HepG2 (cell line): ENCODE measurements around the gene GJD3. TPM values are rescaled to one million over a fixed set of nuclear protein-coding genes. Genes with fewer than 3 reads are reported as not detected.

ENCODE experiments used
- ARID3A ChIP-seq: IDR thresholded peaks from 2 replicates; pipeline ENCODE4 v1.6.1; 2012; ENCODE audit warnings: low read depth, low read length, improper control_type of control experiment
- CBX1 ChIP-seq: IDR thresholded peaks from one replicate; pipeline ENCODE4 v1.6.1; 2016; ENCODE audit warnings: antibody characterized with exemption, low read depth
- ISL2 ChIP-seq: sonication (generic); formaldehyde crosslinking; IDR thresholded peaks from 2 replicates; pipeline ENCODE4 v1.5.0; 2020; ENCODE audit warnings: missing genetic modification reagents
- KDM5A ChIP-seq: fragments of 200-600 bp; sonication (generic); IDR thresholded peaks from 2 replicates; pipeline ENCODE4 v1.7.0; 2018; ENCODE audit warnings: antibody characterized with exemption, mild to moderate bottlenecking, low read length, borderline replicate concordance
- PAWR ChIP-seq: sonication (generic); formaldehyde crosslinking; IDR thresholded peaks from 2 replicates; pipeline ENCODE4 v1.4.0; 2020; ENCODE audit warnings: missing genetic modification reagents, mild to moderate bottlenecking, borderline replicate concordance
- PHB2 ChIP-seq: fragments of 450-650 bp; IDR thresholded peaks from 2 replicates; pipeline ENCODE4 v1.6.1; 2018; ENCODE audit not compliant: partially characterized antibody
- RAD51 ChIP-seq: fragments of 450-650 bp; IDR thresholded peaks from 2 replicates; pipeline ENCODE4 v1.6.1; 2016; ENCODE audit warnings: borderline replicate concordance
- YEATS2 ChIP-seq: sonication (generic); formaldehyde crosslinking; IDR thresholded peaks from 2 replicates; pipeline ENCODE4 v1.4.0; 2020; ENCODE audit warnings: missing genetic modification reagents, borderline replicate concordance
- ZNF383 ChIP-seq: sonication (generic); formaldehyde crosslinking; IDR thresholded peaks from 2 replicates; pipeline ENCODE4 v1.4.0; 2020; ENCODE audit warnings: missing genetic modification reagents, mild to moderate bottlenecking, borderline replicate concordance
- ZNF451 ChIP-seq: sonication (generic); formaldehyde crosslinking; IDR thresholded peaks from 2 replicates; pipeline ENCODE4 v1.5.0; 2020; ENCODE audit warnings: mild to moderate bottlenecking, missing genetic modification reagents
- ZNF496 ChIP-seq: sonication (generic); formaldehyde crosslinking; IDR thresholded peaks from 2 replicates; pipeline ENCODE4 v1.8.1; 2023; ENCODE audit warnings: mild to moderate bottlenecking, moderate library complexity, missing genetic modification reagents; ENCODE audit not compliant: insufficient replicate concordance
- ZNF550 ChIP-seq: sonication (generic); formaldehyde crosslinking; IDR thresholded peaks from 2 replicates; pipeline ENCODE4 v1.4.0; 2020; ENCODE audit warnings: mild to moderate bottlenecking, missing genetic modification reagents, borderline replicate concordance
- ZNF556 ChIP-seq: sonication (generic); formaldehyde crosslinking; IDR thresholded peaks from 2 replicates; pipeline ENCODE4 v1.4.0; 2020; ENCODE audit warnings: mild to moderate bottlenecking, missing genetic modification reagents, borderline replicate concordance
- ZNF720 ChIP-seq: sonication (generic); formaldehyde crosslinking; IDR thresholded peaks from 2 replicates; pipeline ENCODE4 v1.4.0; 2020; ENCODE audit warnings: missing genetic modification reagents
- ZNF775 ChIP-seq: sonication (generic); formaldehyde crosslinking; IDR thresholded peaks from 2 replicates; pipeline ENCODE4 v1.4.0; 2020; ENCODE audit warnings: missing genetic modification reagents, mild to moderate bottlenecking, moderate library complexity, borderline replicate concordance
- polyA plus RNA-seq, 8 experiments: library from polyadenylated mRNA; depleted of rRNA in 3 of 8; stranded (reverse) in 7 of 8; unstranded in 1 of 8; fragments of >200 nt; fragmentation: Illumina TruSeq in 4 of 8; extraction: Trizol in 4 of 8; gene quantifications; 2 replicates each; pipeline versions ENCODE4 v1.2.1 to v1.2.3, GENCODE V29; 2011 to 2016; ENCODE audit warnings: low read depth in 4 of 8, missing spikeins in 1 of 8, mixed read lengths in 1 of 8; ENCODE audit not compliant: insufficient read depth in 1 of 8
- total RNA-seq, 5 experiments: library from RNA; depleted of rRNA; stranded (reverse); fragments of >200 nt; fragmentation: Illumina TruSeq; extraction: Trizol; gene quantifications; 2 replicates each; pipeline ENCODE4 v1.2.3, GENCODE V29; 2016; ENCODE audit warnings: low read depth in 1 of 5
- TF ChIP-seq, protein P1 (sequence below): sonication (generic); formaldehyde crosslinking; IDR thresholded peaks from 2 replicates; pipeline ENCODE4 v1.5.1; 2020; ENCODE audit warnings: missing genetic modification reagents, mild to moderate bottlenecking, borderline replicate concordance
- TF ChIP-seq, protein P2 (sequence below): sonication (generic); formaldehyde crosslinking; IDR thresholded peaks from 2 replicates; pipeline ENCODE4 v1.5.0; 2020; ENCODE audit warnings: mild to moderate bottlenecking, missing genetic modification reagents, moderate library complexity
- TF ChIP-seq, protein P3 (sequence below): sonication (generic); formaldehyde crosslinking; conservative IDR thresholded peaks from 2 replicates; pipeline ENCODE4 v1.8.0; 2022; ENCODE audit warnings: low read depth, missing genetic modification reagents
- TF ChIP-seq, protein P4 (sequence below): IDR thresholded peaks from 2 replicates; pipeline ENCODE4 v1.6.1; 2016
- TF ChIP-seq, protein P5 (sequence below): sonication (generic); formaldehyde crosslinking; conservative IDR thresholded peaks from 2 replicates; pipeline ENCODE4 v1.8.0; 2022; ENCODE audit warnings: missing genetic modification reagents

GJD3 gene
- total and polyA plus RNA-seq, 2 of the 13 experiments (the other 11 are each of a cell fraction or from before 2014, with no cell fraction given), result not detected

- TF ChIP-seq, protein P1, sequence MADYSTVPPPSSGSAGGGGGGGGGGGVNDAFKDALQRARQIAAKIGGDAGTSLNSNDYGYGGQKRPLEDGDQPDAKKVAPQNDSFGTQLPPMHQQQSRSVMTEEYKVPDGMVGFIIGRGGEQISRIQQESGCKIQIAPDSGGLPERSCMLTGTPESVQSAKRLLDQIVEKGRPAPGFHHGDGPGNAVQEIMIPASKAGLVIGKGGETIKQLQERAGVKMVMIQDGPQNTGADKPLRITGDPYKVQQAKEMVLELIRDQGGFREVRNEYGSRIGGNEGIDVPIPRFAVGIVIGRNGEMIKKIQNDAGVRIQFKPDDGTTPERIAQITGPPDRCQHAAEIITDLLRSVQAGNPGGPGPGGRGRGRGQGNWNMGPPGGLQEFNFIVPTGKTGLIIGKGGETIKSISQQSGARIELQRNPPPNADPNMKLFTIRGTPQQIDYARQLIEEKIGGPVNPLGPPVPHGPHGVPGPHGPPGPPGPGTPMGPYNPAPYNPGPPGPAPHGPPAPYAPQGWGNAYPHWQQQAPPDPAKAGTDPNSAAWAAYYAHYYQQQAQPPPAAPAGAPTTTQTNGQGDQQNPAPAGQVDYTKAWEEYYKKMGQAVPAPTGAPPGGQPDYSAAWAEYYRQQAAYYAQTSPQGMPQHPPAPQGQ (CRISPR knock-in tag), result no peak
- TF ChIP-seq, protein P2, sequence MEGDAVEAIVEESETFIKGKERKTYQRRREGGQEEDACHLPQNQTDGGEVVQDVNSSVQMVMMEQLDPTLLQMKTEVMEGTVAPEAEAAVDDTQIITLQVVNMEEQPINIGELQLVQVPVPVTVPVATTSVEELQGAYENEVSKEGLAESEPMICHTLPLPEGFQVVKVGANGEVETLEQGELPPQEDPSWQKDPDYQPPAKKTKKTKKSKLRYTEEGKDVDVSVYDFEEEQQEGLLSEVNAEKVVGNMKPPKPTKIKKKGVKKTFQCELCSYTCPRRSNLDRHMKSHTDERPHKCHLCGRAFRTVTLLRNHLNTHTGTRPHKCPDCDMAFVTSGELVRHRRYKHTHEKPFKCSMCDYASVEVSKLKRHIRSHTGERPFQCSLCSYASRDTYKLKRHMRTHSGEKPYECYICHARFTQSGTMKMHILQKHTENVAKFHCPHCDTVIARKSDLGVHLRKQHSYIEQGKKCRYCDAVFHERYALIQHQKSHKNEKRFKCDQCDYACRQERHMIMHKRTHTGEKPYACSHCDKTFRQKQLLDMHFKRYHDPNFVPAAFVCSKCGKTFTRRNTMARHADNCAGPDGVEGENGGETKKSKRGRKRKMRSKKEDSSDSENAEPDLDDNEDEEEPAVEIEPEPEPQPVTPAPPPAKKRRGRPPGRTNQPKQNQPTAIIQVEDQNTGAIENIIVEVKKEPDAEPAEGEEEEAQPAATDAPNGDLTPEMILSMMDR (CRISPR knock-in tag), result no peak
- TF ChIP-seq RAD51 (no peak), ZNF496 (no peak), ZNF775 (CRISPR knock-in tag) (no peak), YEATS2 (CRISPR knock-in tag) (no peak), ARID3A (no peak), ZNF556 (CRISPR knock-in tag) (no peak), PAWR (CRISPR knock-in tag) (0 out of 2 replicates have a peak, but pooled peaks have one; percentile 16), KDM5A (no peak), CBX1 (no peak), ZNF550 (CRISPR knock-in tag) (0 out of 2 replicates have a peak, but pooled peaks have one; percentile 16), ZNF383 (CRISPR knock-in tag) (no peak), ZNF451 (CRISPR knock-in tag) (no peak), PHB2 (no peak), ZNF720 (CRISPR knock-in tag) (no peak), ISL2 (no peak; the same call in 1 of the 2 replicates)
- TF ChIP-seq, protein P3, sequence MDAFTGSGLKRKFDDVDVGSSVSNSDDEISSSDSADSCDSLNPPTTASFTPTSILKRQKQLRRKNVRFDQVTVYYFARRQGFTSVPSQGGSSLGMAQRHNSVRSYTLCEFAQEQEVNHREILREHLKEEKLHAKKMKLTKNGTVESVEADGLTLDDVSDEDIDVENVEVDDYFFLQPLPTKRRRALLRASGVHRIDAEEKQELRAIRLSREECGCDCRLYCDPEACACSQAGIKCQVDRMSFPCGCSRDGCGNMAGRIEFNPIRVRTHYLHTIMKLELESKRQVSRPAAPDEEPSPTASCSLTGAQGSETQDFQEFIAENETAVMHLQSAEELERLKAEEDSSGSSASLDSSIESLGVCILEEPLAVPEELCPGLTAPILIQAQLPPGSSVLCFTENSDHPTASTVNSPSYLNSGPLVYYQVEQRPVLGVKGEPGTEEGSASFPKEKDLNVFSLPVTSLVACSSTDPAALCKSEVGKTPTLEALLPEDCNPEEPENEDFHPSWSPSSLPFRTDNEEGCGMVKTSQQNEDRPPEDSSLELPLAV, result no peak
- TF ChIP-seq, protein P4, sequence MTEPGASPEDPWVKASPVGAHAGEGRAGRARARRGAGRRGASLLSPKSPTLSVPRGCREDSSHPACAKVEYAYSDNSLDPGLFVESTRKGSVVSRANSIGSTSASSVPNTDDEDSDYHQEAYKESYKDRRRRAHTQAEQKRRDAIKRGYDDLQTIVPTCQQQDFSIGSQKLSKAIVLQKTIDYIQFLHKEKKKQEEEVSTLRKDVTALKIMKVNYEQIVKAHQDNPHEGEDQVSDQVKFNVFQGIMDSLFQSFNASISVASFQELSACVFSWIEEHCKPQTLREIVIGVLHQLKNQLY (CRISPR knock-in tag), result no peak
- TF ChIP-seq, protein P5, sequence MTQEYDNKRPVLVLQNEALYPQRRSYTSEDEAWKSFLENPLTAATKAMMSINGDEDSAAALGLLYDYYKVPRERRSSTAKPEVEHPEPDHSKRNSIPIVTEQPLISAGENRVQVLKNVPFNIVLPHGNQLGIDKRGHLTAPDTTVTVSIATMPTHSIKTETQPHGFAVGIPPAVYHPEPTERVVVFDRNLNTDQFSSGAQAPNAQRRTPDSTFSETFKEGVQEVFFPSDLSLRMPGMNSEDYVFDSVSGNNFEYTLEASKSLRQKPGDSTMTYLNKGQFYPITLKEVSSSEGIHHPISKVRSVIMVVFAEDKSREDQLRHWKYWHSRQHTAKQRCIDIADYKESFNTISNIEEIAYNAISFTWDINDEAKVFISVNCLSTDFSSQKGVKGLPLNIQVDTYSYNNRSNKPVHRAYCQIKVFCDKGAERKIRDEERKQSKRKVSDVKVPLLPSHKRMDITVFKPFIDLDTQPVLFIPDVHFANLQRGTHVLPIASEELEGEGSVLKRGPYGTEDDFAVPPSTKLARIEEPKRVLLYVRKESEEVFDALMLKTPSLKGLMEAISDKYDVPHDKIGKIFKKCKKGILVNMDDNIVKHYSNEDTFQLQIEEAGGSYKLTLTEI (CRISPR knock-in tag), result no peak
Measured at GRCh38 chr17:40344421-40345160, 19.9 kb downstream of the GJD3 start (continued).
